Ishikawa (cell line): ENCODE results near the gene METTL6.

Experiments
- EGR1 ChIP-seq: IDR thresholded peaks from 2 replicates; pipeline ENCODE4 v1.6.1; 2012
- NFIC ChIP-seq: IDR thresholded peaks from 2 replicates; pipeline ENCODE4 v1.6.1; 2012

- TF ChIP-seq EGR1 (no peak), NFIC (no peak)
Observed at GRCh38 chr3:15455756-15456155, 28.4 kb upstream of the METTL6 start.
